ENCODE measurements around the gene SCUBE1.
A peak's percentile ranks its signal among the peaks of the same experiment; 100 is the strongest.

The SCUBE1 gene

GRCh38 chr22:43343262-43343669 is at the start of gene SCUBE1:
SCUBE1 (minus strand) TSS chr22:43343372; CDS start chr22:43343261, 111 bp downstream.
- peak; percentile 26 for DNase-seq (ENCODE audit: low read depth)

GRCh38 chr22:43392385-43392989 is 49.3 kb upstream of the SCUBE1 start:
- no peak for DNase-seq (ENCODE audit: low read depth)

GRCh38 chr22:43391306-43391705 is 48.1 kb upstream of the SCUBE1 start:
- no peak for DNase-seq (ENCODE audit: low read depth)

- no peak for DNase-seq (ENCODE audit: low read depth)
Observed at GRCh38 chr22:43390872-43391271, 47.7 kb upstream of the SCUBE1 start.

- no peak for DNase-seq (ENCODE audit: low read depth)
Observed at GRCh38 chr22:43390166-43390565, 47.0 kb upstream of the SCUBE1 start.

- DNase-seq (ENCODE audit: low read depth): no peak
Observed at GRCh38 chr22:43389227-43389836, 46.2 kb upstream of the SCUBE1 start.

GRCh38 chr22:43388420-43388851 is 45.3 kb upstream of the SCUBE1 start:
- peak; percentile 60 for DNase-seq (ENCODE audit: low read depth)

- no peak for DNase-seq (ENCODE audit: low read depth)
Observed at GRCh38 chr22:43387815-43388214, 44.6 kb upstream of the SCUBE1 start.

GRCh38 chr22:43385770-43386641 is 42.8 kb upstream of the SCUBE1 start:
- peak; percentile 56 for DNase-seq (ENCODE audit: low read depth)

GRCh38 chr22:43384863-43385262 is 41.7 kb upstream of the SCUBE1 start:
- DNase-seq (ENCODE audit: low read depth): no peak

- DNase-seq (ENCODE audit: low read depth): no peak
Observed at GRCh38 chr22:43381693-43382092, 38.5 kb upstream of the SCUBE1 start.

- DNase-seq (ENCODE audit: low read depth): no peak
Observed at GRCh38 chr22:43377896-43378704, 34.9 kb upstream of the SCUBE1 start.

GRCh38 chr22:43377548-43377895 is 34.4 kb upstream of the SCUBE1 start:
- DNase-seq (ENCODE audit: low read depth): no peak

GRCh38 chr22:43376765-43377547 is 33.8 kb upstream of the SCUBE1 start:
- no peak for DNase-seq (ENCODE audit: low read depth)

- no peak for DNase-seq (ENCODE audit: low read depth)
Observed at GRCh38 chr22:43375951-43376455, 32.8 kb upstream of the SCUBE1 start.

GRCh38 chr22:43370036-43370435 is 26.9 kb upstream of the SCUBE1 start:
- DNase-seq (ENCODE audit: low read depth): no peak

GRCh38 chr22:43365715-43366440 is 22.7 kb upstream of the SCUBE1 start:
- no peak for DNase-seq (ENCODE audit: low read depth)

- no peak for DNase-seq (ENCODE audit: low read depth)
Observed at GRCh38 chr22:43364169-43364435, 20.9 kb upstream of the SCUBE1 start.

- DNase-seq (ENCODE audit: low read depth): no peak
Observed at GRCh38 chr22:43363315-43364168, 20.4 kb upstream of the SCUBE1 start.

- no peak for DNase-seq (ENCODE audit: low read depth)
Observed at GRCh38 chr22:43360576-43360975, 17.4 kb upstream of the SCUBE1 start.

Measured in activated T-helper 1 cell treated with Interleukin-2 at 50 U/mL for 16 hours (primary cell).